DMS53 treated with DMSO at 0.1 percent for 48 hours (cell line): ENCODE results near the gene CFAP141.

Experiments used
- DNase-seq: peaks from one replicate; lab custom pipeline; 2025; ENCODE audit not compliant: unreplicated experiment; lab: John Stamatoyannopoulos, UW

Gene CFAP141

DNA sequence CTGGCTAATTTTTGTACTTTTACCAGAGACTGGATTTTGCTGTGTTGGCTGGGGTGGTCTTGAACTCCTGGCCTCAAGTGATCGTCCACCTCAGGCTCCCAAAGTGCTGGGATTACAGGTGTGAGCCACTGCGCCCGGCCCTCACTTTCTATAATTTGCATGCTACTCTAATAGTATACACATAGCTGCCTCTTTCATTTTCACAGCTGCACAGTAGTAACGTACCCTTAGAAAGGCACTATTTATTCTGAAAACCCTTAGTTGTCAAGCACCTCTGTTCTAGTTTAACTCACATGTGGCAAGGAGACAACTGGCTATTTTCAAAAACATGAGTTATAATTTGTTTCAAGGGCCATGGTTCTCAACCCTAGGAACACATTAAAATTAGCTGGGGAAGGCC, 31.5 kb downstream of the CFAP141 start:
- DNase-seq = no peak

- DNase-seq = no peak
These were observed 34.3 kb downstream of the CFAP141 start for GRCh38 chr1:154171880-154172279.

GRCh38 chr1:154171223-154171583, 34.9 kb downstream of the CFAP141 start:
- no peak for DNase-seq

DNA sequence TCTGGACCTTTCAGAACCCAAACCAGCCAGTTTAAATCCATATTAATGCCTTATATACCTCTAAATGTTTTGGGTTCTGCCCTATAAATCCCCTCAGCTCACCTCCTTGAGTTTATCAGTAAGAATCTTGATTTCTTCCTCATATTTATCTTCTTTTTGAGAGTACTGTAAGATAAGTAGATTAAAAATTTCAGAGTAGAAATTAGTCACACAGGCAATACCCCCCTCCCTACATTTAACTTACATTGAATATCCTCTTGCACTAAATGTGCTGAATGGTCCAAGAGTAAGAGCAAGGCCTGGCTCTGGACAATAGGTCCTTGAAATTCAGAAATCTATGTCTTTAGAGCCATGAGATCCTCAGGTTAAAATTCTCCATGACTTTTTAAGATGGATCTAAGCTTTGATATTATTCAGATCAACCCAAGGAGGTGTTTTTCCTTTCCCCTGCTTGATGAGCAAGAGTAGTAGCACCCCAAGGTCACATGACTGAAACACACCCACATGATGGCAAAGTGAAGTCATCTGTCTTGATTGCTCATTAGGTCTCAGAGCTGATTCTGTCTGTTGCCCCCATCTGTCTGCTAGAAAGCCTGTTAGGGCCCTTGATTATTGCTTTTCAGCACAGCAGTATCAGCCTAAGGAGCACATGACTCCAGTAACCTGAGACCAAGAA, 35.4 kb downstream of the CFAP141 start:
- DNase-seq = no peak

DNA sequence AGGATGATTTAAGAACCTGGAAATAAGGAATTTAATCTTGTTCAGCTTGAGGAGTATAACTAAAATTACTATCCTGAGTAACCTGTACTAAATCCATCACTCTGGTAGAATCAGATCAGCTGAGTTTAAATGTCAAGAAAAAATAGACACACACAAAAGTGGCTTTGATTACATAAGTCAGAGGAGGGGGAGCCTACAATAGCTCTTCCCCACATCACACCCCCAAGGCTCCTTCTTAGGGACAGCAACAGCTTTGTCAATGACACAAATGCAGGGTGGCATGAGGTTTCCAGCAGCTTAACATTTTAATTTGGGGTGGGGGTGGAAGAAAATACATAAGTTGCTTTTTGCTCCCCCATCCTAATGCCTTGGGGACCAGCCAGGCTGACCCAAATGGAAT, 38.7 kb downstream of the CFAP141 start:
- no peak for DNase-seq

- DNase-seq = no peak
These were observed 39.9 kb downstream of the CFAP141 start for GRCh38 chr1:154166207-154166606.

DNA sequence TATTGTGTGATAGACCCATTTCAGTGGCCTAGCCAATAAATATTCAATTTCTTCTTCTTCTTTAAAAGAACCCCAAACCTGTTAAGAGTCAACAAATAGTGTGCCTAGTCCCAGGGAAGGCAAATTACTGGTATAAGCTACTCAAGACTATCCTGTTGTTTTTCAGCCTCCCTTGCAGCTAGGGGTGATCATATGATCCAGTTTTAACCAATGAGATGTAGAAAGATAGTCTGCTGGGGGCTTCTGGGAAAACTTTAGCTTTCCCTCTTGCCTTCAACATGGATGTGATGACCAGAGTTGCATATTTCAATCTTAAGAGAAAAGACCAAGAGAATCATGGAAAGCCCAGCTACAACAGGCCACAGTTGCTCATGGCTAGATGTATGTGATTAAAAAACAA, 46.6 kb downstream of the CFAP141 start:
- DNase-seq = no peak

GRCh38 chr1:154158307-154159125, 47.6 kb downstream of the CFAP141 start:
- DNase-seq = no peak

DNA sequence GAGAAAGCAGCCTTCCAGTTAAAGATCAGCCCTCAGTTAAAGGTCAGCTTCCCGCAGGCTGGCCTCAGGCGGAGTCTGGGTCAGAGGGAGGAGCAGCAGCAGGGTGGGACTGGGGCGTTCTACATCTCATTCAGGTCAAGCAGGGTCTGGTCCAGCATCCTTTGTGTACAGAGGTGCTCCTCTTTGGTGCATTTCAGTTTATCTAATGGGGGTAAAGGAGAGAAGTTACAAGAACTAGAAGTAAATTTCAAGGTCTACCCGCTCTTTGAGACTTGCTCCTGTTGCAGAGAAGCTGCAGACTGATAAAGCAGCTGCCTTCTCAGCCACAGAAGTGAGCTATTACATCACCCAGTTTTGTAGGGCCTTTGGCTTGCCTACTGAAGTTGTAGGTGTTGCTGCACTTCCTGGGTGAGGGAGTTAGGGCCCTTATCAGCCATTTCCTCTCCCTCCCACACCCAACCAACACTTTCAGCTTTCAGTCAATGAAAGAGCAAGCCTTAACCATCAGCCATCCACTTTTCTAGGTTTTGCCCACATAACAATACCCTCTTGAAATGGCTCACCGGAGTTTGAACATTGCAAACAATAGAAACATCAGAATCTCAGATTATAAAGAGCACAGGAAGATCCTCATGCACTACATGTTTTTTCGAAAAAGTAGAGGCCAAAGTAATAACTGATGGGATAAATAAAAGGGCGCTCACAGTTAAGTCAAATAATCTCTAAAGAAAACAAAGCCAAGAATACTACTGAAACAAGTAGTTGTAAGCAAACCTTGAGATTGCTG, 48.4 kb downstream of the CFAP141 start:
- peak; percentile 48 for DNase-seq

GRCh38 chr1:154155251-154155650, 50.9 kb downstream of the CFAP141 start:
- peak; percentile 92 for DNase-seq

GRCh38 chr1:154154534-154155191, 51.5 kb downstream of the CFAP141 start, which contains the start of gene NUP210L:
Gene NUP210L, minus strand, starts transcription at chr1:154155073.
- DNase-seq = peak; percentile 74

DNA sequence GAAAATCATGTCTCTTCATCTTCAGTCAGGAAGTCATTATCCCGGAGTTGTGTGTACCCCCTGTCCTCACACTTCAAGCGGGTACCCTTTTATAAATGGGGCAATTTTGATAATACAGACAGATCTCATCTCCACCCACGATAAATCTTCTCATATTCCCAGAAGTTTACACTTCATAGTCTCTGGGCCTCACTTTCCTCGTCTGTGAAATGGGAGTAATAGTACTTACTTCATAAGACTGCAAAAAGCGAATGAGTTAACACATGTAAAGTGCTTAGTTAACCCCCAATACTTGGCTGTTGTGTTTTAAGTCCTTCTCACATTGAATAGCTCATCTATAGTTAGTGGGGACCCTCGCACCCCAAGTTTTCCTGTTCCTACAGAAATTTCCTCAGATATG, 52.1 kb downstream of the CFAP141 start:
- DNase-seq = no peak

DNA sequence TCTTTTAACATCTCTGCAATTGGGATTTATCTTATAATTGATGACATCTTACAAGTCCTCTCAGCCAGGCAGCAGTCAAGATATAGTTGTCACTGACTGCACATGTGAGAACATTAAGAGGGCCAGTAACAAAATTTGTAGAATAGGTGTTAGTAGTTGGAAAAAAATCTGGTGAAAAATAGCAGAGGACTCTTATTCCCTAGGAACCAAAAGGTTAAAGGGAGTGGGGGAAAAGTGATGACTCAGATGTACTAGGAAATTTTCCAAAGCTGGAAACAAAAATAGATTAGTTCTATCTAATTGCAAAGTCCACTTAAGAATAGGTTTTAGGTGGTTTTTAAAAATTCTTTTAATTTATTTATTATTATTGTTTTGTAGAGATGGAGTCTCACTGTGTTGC, 54.8 kb downstream of the CFAP141 start:
- no peak for DNase-seq
